Sigmoid colon (tissue), 4 donors: Measurements from ENCODE around the gene PKN1.

ENCODE experiments used
- CTCF ChIP-seq, 4 experiments: fragments of 450-650 bp in 3 of 4; fragments of 200-600 bp in 1 of 4; IDR thresholded peaks; one replicate each; pipeline ENCODE4 v1.5.1; 2016 to 2019; ENCODE audit warnings: antibody characterized with exemption in 4 of 4, mild to moderate bottlenecking in 3 of 4, moderate library complexity in 2 of 4
- EP300 ChIP-seq, 4 donors: sonication (generic); formaldehyde crosslinking; IDR thresholded peaks; one replicate each; pipeline ENCODE4 v1.6.1; 2017; ENCODE audit warnings: antibody characterized with exemption in 4 of 4
- POLR2A ChIP-seq, 2 donors: fragments of 450-650 bp; IDR thresholded peaks; one replicate each; pipeline ENCODE4 v1.6.1; 2016; ENCODE audit warnings: antibody characterized with exemption in 2 of 2, mild to moderate bottlenecking in 2 of 2, moderate library complexity in 2 of 2
- POLR2AphosphoS5 ChIP-seq, 4 donors: sonication (generic); formaldehyde crosslinking; IDR thresholded peaks; one replicate each; pipeline ENCODE4 v1.6.1; 2017; ENCODE audit warnings: antibody characterized with exemption in 4 of 4

- TF ChIP-seq CTCF (IDR thresholded peaks at IDR 0.05) (no peak), POLR2A (IDR thresholded peaks at IDR 0.05) (no peak), POLR2AphosphoS5 (IDR thresholded peaks at IDR 0.05) (no peak), EP300 (IDR thresholded peaks at IDR 0.05) (no peak)
Measured at GRCh38 chr19:14395262-14395661, 37.8 kb upstream of the PKN1 start.
